Amniotic epithelial cell (primary cell): ENCODE results near the gene CLDN6.

Experiments
- DNase-seq: peaks from one replicate; pipeline ENCODE4 v3.0.0-alpha.2; 2010; ENCODE audit warnings: low read depth

Gene CLDN6

DNA sequence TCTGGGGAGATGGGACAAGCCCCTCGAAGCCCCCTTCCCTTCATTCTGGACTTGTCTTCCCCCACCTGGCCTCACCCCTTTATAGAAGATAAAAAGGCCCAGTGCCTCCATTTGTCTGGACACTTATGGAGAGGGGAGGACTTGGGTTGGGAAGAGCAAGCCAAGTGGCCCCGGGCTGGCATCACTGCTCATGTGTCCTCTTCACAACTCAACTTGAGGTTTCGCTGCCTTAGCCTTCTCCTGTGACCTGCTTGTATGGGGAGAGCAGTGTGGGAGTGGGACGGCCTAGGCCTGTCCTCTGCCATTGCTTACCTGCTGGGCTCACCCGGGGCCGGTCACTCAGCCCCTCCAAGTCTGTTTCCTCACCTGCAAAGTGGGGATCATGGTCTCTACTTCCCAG is 47.4 kb downstream of the CLDN6 start:
- DNase-seq = no peak

DNA sequence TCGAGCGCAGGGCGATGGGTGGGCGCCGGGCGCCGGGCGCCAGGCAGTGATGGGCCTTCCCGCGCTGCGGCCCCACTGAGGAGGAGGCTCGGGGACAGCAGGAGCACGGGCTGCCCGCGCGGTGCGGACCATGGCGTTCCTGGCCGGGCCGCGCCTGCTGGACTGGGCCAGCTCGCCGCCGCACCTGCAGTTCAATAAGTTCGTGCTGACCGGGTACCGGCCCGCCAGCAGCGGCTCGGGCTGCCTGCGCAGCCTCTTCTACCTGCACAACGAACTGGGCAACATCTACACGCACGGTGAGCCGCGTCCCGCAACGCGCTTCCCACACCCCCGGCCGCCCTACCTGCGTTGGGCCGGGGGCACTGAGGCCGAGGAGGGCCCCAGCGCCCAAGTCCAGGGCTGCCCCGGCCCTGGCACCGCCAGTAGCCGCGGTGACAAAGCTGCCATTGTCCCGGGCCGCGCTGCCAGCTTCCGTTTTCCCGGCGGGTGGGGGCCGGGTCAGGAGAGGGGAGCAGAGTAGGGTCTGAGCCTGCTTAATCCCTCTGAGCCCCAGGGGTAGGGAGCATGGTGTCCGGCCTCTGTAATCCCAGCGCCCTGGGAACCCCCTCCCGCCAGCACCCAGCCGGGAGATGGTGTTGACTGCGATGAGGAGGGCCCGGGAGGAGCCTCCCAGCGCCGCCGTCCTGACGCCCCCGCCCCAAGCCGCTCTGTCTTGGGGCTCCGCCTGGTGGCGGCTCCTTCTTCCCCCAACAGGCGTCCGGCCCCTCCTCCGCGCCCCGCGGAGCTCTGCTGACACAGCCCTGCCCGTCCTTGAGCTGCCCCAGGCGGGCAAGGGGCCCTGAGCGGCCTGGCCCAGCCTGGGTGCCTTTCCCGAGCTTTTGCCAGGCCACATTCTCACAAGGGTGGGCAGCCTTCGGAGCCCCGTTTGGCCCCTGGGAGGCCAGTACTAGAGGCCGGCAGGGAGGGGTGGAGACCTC is 48.1 kb downstream of the CLDN6 start:
- peak; percentile 27 for DNase-seq

DNA sequence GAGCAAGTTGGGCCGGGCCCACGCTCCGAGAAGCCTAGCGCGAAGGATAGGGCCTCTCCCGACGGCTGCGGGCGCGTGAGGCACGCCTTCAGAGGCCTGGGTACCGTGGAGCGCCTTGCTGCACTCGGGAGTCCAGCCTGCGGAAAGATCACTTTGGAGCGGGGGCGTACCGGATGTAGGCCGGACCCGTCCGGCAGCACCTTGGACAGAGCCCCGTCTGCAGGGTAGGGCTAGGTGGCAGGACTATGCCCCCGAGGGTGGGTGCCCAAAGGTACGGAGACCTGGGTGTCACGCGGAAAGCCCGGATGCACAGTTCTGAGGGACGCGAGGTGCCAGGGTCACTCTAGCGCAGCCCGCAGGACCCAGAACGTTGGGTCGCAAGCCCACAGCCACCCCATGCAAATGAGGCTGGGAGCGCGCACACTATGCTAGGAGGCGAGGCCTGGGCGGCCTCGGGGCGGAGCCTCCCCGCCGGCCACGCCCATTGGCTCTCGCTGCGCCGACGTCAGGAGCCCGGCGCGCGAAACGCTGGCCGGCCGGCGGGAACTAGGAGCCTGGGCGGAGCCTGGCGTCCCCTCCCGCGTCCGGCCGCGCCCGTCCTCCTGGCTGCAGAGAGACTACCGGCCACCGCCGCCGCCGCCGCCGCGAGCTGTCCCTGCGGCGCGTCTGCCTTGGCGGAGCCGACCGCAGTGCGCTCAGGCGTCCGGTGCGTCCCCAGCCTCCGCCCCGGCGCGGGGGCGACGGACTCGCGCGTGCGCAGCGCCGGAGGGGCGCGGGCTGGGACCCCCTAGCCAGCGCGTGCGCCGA is 49.0 kb downstream of the CLDN6 start, which contains the start of gene PAQR4:
Gene PAQR4, plus strand, starts transcription at position 611 of the 807 bp plus-strand sequence. CDS start 327 bp downstream, outside the sequence.
- DNase-seq = peak; percentile 72

GRCh38 chr16:2968368-2968737 is 49.6 kb downstream of the CLDN6 start:
- DNase-seq = no peak

- no peak for DNase-seq
Observed at GRCh38 chr16:2967721-2968161, 50.2 kb downstream of the CLDN6 start.

DNA sequence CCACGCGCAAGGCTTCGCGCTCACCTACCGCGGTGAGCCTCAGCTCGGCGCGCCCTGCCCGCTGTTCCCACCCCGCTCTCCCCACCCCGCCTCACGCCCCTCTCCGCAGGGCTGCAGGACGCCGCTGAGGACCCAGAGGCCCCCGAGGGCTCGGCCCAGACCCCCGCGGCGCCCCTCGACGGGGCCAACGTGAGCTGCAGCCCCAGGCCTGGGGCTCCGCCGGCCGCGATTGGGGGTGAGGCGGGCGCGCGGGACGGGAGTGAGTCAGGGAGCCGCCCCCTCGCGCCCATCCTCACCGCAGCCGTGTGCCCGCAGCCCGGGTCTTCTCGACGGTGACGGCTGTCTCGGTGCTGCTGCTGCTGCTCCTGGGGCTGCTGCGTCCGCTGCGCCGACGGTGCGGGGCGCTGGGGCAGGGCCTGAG is 50.8 kb downstream of the CLDN6 start:
- DNase-seq = no peak

DNA sequence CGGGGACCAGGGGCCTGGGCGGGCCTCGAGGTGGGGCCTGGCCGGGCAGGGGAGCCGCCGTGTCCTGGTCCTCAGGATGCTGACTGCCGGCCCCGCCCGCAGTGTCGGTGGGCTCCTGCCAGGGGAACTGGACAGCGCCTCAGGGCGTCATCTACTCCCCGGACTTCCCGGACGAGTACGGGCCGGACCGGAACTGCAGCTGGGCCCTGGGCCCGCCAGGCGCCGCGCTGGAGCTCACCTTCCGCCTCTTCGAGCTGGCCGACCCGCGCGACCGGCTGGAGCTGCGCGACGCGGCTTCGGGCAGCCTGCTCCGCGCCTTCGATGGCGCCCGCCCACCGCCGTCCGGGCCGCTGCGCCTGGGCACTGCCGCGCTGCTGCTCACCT is 51.2 kb downstream of the CLDN6 start:
- no peak for DNase-seq

DNA sequence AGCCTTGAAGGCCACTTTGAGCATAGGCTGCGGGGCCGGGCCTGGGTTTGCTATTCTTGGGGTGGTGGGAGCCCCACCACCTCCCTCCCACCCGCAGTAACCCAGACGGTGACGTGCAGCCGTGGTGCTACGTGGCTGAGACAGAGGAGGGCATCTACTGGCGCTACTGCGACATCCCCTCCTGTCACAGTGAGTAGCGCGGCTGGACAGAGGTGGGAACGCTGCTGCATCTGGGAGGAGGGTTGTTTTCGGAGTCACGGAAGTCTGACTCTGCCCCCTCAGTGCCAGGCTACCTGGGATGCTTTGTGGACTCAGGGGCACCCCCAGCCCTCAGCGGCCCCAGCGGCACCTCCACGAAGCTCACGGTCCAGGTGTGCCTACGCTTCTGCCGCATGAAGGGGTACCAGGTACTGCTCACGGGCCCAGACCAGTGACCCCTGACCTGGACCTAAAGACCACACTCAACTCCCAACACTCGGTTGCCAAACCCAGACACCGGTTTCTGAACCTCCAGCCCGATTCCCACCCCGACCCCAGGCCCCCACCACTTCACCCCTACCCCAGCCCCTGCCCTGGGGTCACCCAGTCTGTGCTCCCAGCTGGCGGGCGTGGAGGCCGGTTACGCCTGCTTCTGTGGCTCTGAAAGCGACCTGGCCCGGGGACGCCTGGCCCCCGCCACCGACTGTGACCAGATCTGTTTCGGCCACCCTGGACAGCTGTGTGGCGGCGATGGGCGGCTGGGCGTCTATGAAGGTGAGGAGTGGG is 51.8 kb downstream of the CLDN6 start:
- no peak for DNase-seq
